Gastrocnemius medialis (tissue), 4 donors: Measurements from ENCODE around the gene ECEL1.

ENCODE experiments used
- POLR2A ChIP-seq, 2 donors: fragments of 450-650 bp; IDR thresholded peaks; one replicate each; pipeline ENCODE4 v1.6.1; 2017; ENCODE audit warnings: antibody characterized with exemption in 2 of 2, mild to moderate bottlenecking in 2 of 2, moderate library complexity in 2 of 2
- TF ChIP-seq, protein P1 (sequence below), 5 experiments: fragments of 450-650 bp in 3 of 5; fragments of 200-600 bp in 2 of 5; sonication (generic) in 2 of 5; IDR thresholded peaks in 4 of 5; conservative IDR thresholded peaks in 1 of 5; 1 replicate in 4 of 5; 2 replicates in 1 of 5; pipeline ENCODE4 v1.5.1; 2016 to 2019; ENCODE audit warnings: antibody characterized with exemption in 5 of 5, mild to moderate bottlenecking in 3 of 5, moderate library complexity in 3 of 5

GRCh38 chr2:232486558-232487384, 863 bp downstream of the ECEL1 start:
- TF ChIP-seq, protein P1, sequence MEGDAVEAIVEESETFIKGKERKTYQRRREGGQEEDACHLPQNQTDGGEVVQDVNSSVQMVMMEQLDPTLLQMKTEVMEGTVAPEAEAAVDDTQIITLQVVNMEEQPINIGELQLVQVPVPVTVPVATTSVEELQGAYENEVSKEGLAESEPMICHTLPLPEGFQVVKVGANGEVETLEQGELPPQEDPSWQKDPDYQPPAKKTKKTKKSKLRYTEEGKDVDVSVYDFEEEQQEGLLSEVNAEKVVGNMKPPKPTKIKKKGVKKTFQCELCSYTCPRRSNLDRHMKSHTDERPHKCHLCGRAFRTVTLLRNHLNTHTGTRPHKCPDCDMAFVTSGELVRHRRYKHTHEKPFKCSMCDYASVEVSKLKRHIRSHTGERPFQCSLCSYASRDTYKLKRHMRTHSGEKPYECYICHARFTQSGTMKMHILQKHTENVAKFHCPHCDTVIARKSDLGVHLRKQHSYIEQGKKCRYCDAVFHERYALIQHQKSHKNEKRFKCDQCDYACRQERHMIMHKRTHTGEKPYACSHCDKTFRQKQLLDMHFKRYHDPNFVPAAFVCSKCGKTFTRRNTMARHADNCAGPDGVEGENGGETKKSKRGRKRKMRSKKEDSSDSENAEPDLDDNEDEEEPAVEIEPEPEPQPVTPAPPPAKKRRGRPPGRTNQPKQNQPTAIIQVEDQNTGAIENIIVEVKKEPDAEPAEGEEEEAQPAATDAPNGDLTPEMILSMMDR (IDR thresholded peaks at IDR 0.05 in 4 of 5, conservative IDR thresholded peaks at IDR 0.05 in 1 of 5), result no peak
- TF ChIP-seq POLR2A (IDR thresholded peaks at IDR 0.05), result no peak
